ENCODE measurements around the gene SLCO1C1. TPM values are rescaled to one million over a fixed set of nuclear protein-coding genes. Genes with fewer than 3 reads are reported as not detected.
A peak's percentile ranks its signal among the peaks of the same experiment; 100 is the strongest.

Gene SLCO1C1, protein sequence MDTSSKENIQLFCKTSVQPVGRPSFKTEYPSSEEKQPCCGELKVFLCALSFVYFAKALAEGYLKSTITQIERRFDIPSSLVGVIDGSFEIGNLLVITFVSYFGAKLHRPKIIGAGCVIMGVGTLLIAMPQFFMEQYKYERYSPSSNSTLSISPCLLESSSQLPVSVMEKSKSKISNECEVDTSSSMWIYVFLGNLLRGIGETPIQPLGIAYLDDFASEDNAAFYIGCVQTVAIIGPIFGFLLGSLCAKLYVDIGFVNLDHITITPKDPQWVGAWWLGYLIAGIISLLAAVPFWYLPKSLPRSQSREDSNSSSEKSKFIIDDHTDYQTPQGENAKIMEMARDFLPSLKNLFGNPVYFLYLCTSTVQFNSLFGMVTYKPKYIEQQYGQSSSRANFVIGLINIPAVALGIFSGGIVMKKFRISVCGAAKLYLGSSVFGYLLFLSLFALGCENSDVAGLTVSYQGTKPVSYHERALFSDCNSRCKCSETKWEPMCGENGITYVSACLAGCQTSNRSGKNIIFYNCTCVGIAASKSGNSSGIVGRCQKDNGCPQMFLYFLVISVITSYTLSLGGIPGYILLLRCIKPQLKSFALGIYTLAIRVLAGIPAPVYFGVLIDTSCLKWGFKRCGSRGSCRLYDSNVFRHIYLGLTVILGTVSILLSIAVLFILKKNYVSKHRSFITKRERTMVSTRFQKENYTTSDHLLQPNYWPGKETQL
- total RNA-seq = 1 to 10 TPM in 3 of 4 donors, not detected in 1; 4.6 to 7.1 (median 6.1) TPM

DNA sequence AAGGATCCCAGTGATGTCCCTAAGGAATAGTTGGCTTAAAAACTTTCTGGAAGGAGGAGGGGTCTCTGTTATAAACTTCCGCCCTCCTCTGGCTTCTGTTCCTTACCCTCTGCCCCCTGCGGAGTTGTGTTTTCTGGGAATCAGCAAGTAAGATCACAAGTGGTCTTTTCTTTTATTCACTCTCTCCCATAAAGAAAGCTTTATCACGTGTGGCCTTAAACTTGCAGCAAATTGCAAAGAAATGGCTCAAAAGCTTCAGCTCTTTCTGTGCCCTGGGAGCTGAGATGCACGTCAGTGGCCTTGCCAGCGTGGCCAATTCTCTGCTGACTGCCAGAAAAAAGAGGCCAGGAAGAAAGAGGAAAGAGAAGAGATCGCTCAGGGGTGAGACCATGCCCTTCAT is at the start of gene SLCO1C1:
Gene SLCO1C1, plus strand, starts transcription at position 101 of the 400 bp plus-strand sequence. CDS start 4,245 bp downstream, outside the sequence.
- DNase-seq (ENCODE audit: low spot score in 2 of 2) = no peak

DNA sequence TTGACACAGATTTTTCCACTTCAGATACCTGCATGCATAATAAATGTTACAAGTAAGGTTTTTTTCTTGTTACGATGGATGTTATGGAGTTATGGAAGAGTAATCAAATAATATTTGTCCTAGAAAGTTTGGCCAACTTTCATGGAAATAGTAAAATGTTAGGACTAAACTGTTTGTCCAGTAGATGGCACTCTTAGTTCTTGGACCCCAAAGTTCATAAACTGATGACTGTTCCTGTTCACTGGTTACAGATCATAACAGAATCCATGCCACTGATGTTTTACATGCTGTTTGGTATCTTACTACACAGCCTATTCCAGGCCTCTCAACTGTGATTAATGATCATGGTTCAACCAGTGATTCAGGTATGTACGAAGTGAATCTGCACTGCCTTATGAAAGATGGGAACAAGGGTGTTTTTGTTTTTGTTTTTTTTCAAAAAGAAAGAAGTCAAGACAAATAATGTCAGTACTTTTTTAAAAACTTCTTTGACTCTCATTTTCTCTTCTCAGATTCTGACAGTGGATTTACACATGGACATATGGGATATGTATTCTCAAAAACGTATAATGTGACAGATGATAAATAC is 48.8 kb upstream of the SLCO1C1 start:
- no peak overlapping the region for H3K27ac ChIP-seq
- 30 to 37% methylated on average over 3 of the region's 3 CpGs for WGBS, 2 donors
- DNase-seq (ENCODE audit: low spot score in 2 of 2) = peak in 1 of 2 donors; percentile 15
- no peaks in the 10 kb centered on the region for H3K4me1 ChIP-seq
- H3K9me3 ChIP-seq = no peaks in the 10 kb centered on the region
- H3K4me3 ChIP-seq = no peak overlapping the region
- no peak for TF ChIP-seq EP300 (IDR thresholded peaks at IDR 0.05)
- TF ChIP-seq, protein P1, sequence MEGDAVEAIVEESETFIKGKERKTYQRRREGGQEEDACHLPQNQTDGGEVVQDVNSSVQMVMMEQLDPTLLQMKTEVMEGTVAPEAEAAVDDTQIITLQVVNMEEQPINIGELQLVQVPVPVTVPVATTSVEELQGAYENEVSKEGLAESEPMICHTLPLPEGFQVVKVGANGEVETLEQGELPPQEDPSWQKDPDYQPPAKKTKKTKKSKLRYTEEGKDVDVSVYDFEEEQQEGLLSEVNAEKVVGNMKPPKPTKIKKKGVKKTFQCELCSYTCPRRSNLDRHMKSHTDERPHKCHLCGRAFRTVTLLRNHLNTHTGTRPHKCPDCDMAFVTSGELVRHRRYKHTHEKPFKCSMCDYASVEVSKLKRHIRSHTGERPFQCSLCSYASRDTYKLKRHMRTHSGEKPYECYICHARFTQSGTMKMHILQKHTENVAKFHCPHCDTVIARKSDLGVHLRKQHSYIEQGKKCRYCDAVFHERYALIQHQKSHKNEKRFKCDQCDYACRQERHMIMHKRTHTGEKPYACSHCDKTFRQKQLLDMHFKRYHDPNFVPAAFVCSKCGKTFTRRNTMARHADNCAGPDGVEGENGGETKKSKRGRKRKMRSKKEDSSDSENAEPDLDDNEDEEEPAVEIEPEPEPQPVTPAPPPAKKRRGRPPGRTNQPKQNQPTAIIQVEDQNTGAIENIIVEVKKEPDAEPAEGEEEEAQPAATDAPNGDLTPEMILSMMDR (IDR thresholded peaks at IDR 0.05) = peak; percentile 32 to 59 (median 47)
- no peaks in the 10 kb centered on the region for H3K36me3 ChIP-seq
- no peaks in the 10 kb centered on the region for H3K27me3 ChIP-seq

More for the DNA sequence above, at the start of gene SLCO1C1:
- Histone ChIP-seq H3K4me1 (peaks cover 0 to 28% (median 8%) of the 10 kb centered on the region in 4 donors), H3K27ac (peak within 1 kb of the TSS in 3 of 4 donors; percentile 6 to 74 (median 60)), H3K9me3 (no peaks in the 10 kb centered on the region), H3K27me3 (no peaks in the 10 kb centered on the region), H3K36me3 (no peaks in the 10 kb centered on the region), H3K4me3 (peak within 1 kb of the TSS in 2 of 4 donors; percentile 22 to 24)
- 19 to 25% methylated on average over 6 of the region's 6 CpGs for WGBS, 2 donors
- no peak for TF ChIP-seq POLR2A (IDR thresholded peaks at IDR 0.05)
- TF ChIP-seq, protein P1 (IDR thresholded peaks at IDR 0.05) = no peak
- peak in 1 of 2 donors; percentile 30 for TF ChIP-seq EP300 (IDR thresholded peaks at IDR 0.05)

DNA sequence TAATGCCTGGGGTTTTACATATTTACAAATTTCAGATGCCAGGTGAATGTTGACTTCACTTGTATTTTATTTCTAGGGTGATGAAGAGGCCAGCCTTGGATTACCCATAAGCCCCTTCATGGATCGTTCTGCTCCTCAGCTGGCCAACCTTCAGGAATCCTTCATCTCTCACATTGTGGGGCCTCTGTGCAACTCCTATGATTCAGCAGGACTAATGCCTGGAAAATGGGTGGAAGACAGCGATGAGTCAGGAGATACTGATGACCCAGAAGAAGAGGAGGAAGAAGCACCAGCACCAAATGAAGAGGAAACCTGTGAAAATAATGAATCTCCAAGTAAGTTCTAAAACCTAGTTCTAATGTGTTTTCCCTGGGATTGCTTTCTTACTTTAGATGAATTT is 41.3 kb upstream of the SLCO1C1 start:
- no peak overlapping the region for H3K4me3 ChIP-seq
- no peaks in the 10 kb centered on the region for H3K4me1 ChIP-seq
- TF ChIP-seq EP300 (IDR thresholded peaks at IDR 0.05) = no peak
- no peak overlapping the region for H3K27ac ChIP-seq
- 86 to 98% methylated on average over 2 of the region's 2 CpGs for WGBS, 2 donors
- no peaks in the 10 kb centered on the region for H3K36me3 ChIP-seq
- no peak for DNase-seq (ENCODE audit: low spot score in 2 of 2)
- H3K9me3 ChIP-seq = no peaks in the 10 kb centered on the region
- H3K27me3 ChIP-seq = no peaks in the 10 kb centered on the region

DNA sequence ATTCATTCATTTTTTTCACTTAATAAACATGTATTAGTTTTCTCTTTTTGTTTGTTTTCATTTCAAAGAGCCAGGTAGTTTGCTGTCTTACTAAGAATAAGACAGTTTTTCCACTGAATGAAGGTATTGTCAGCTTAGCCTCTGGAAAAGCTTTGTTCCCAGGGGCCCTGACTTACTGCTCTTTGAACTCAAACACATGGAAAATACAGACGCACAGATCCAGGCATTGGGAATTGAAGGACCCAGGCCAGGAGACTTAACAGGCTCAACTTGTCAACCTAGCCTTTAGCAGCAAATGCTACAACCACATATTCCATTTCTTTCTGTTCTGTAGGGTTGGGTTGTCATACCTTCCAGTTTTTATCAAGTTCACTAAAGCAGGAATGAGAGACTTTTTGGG is 38.5 kb upstream of the SLCO1C1 start:
- H3K4me1 ChIP-seq = no peaks in the 10 kb centered on the region
- H3K27ac ChIP-seq = peak overlapping the region in 2 of 4 donors; percentile 11 to 50
- H3K27me3 ChIP-seq = no peaks in the 10 kb centered on the region
- H3K9me3 ChIP-seq = peaks cover 0 to 19% (median 0%) of the 10 kb centered on the region in 4 donors
- peaks cover 0 to 7% (median 0%) of the 10 kb centered on the region in 3 donors for H3K36me3 ChIP-seq
- TF ChIP-seq, protein P1 (IDR thresholded peaks at IDR 0.05) = no peak
- TF ChIP-seq EP300 (IDR thresholded peaks at IDR 0.05) = peak in 1 of 2 donors; percentile 17
- no peak overlapping the region for H3K4me3 ChIP-seq
- DNase-seq (ENCODE audit: low spot score in 2 of 2) = peak in 1 of 2 donors; percentile 52
- WGBS, 2 donors = 7 to 32% methylated on average over 1 of the region's 1 CpG

DNA sequence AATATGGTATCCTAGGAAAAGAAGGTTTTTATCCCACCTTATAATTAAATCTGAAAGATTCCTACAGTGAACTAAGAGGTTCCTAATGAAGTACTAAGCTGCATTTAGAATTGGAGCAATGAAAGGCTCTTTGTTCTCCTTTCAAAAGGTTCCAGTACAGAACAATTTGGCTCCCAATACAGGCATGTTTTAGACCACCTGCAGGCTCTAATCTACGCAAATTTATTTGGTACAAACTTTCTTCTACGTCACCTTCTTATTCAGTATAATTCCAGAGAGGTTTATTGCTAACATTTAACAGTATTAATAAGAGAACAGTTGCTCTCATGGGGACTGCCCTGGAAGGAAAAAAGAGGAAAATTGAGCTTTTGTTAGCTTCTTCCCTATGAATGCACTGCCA is 37.6 kb upstream of the SLCO1C1 start:
- Histone ChIP-seq H3K4me1 (no peaks in the 10 kb centered on the region), H3K27me3 (no peaks in the 10 kb centered on the region), H3K36me3 (peaks cover 0 to 7% (median 0%) of the 10 kb centered on the region in 3 donors), H3K4me3 (no peak overlapping the region), H3K27ac (peak overlapping the region in 1 of 4 donors; percentile 11), H3K9me3 (peaks cover 0 to 19% (median 0%) of the 10 kb centered on the region in 4 donors)
- TF ChIP-seq EP300 (IDR thresholded peaks at IDR 0.05) = no peak
- TF ChIP-seq, protein P1 (IDR thresholded peaks at IDR 0.05) = no peak
- TF ChIP-seq POLR2A (IDR thresholded peaks at IDR 0.05) = no peak
- peak in 1 of 2 donors; percentile 7 for DNase-seq (ENCODE audit: low spot score in 2 of 2)
- 42 to 53% methylated on average over 2 of the region's 2 CpGs for WGBS, 2 donors
